ENCODE measurements around the gene SMPD4. TPM values are rescaled to one million over a fixed set of nuclear protein-coding genes. Genes with fewer than 3 reads are reported as not detected.
A peak's percentile ranks its signal among the peaks of the same experiment; 100 is the strongest.
"Not testable (repeated sequence)": the region's sequence is repeated elsewhere in the genome, so short reads cannot be mapped to it uniquely, and the experiment has no call there.

The SMPD4 gene
- total RNA-seq, 1 donor from 2014 or later = 9.5 TPM

GRCh38 chr2:130198343-130198742 is 16.9 kb upstream of the SMPD4 start, which contains the start of gene TUBA3E:
Gene TUBA3E, minus strand, starts transcription at chr2:130198439. Its CDS starts 79 bp downstream, at chr2:130198360.
- DNase-seq (ENCODE audit: low read depth) (no peak), FAIRE-seq (no peak)
- Histone ChIP-seq H3K27me3 (ENCODE audit: control insufficient read depth, insufficient read depth, low read length) (no peaks in the 10 kb centered on the region), H3K36me3 (ENCODE audit: control insufficient read depth, insufficient read depth, low read length) (no peaks in the 10 kb centered on the region), H3K4me3 (ENCODE audit: low read depth, low read length) (no peak within 1 kb of the TSS)
- no peak for TF ChIP-seq CTCF (IDR thresholded peaks at IDR 0.05; ENCODE audit: insufficient read depth, low read length, severe bottlenecking)

- H3K36me3 ChIP-seq (ENCODE audit: control insufficient read depth, insufficient read depth, low read length); FAIRE-seq; DNase-seq (ENCODE audit: low read depth); H3K27me3 ChIP-seq (ENCODE audit: control insufficient read depth, insufficient read depth, low read length); H3K4me3 ChIP-seq (ENCODE audit: low read depth, low read length): not testable (repeated sequence)
Observed at GRCh38 chr2:130196052-130196451, 14.7 kb upstream of the SMPD4 start.

GRCh38 chr2:130195089-130195635 is 13.8 kb upstream of the SMPD4 start:
- H3K27me3 ChIP-seq (ENCODE audit: control insufficient read depth, insufficient read depth, low read length); DNase-seq (ENCODE audit: low read depth); H3K4me3 ChIP-seq (ENCODE audit: low read depth, low read length); FAIRE-seq; H3K36me3 ChIP-seq (ENCODE audit: control insufficient read depth, insufficient read depth, low read length): not testable (repeated sequence)

DNA sequence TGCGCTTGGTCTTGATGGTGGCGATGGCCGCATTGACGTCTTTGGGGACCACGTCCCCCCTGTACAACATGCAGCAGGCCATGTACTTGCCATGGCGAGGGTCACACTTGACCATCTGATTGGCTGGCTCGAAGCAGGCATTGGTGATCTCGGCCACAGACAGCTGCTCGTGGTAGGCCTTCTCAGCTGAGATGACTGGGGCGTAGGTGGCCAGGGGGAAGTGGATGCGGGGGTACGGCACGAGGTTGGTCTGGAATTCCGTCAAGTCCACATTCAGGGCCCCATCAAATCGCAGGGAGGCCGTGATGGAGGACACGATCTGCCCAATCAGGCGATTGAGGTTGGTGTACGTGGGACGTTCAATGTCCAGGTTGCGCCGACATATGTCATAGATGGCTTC is 12.4 kb upstream of the SMPD4 start:
- DNase-seq (ENCODE audit: low read depth); H3K4me3 ChIP-seq (ENCODE audit: low read depth, low read length); FAIRE-seq; H3K36me3 ChIP-seq (ENCODE audit: control insufficient read depth, insufficient read depth, low read length); H3K27me3 ChIP-seq (ENCODE audit: control insufficient read depth, insufficient read depth, low read length): not testable (repeated sequence)

GRCh38 chr2:130192451-130192850 is 11.0 kb upstream of the SMPD4 start:
- not testable (repeated sequence) for FAIRE-seq; DNase-seq (ENCODE audit: low read depth); H3K4me3 ChIP-seq (ENCODE audit: low read depth, low read length); H3K27me3 ChIP-seq (ENCODE audit: control insufficient read depth, insufficient read depth, low read length); H3K36me3 ChIP-seq (ENCODE audit: control insufficient read depth, insufficient read depth, low read length)

DNA sequence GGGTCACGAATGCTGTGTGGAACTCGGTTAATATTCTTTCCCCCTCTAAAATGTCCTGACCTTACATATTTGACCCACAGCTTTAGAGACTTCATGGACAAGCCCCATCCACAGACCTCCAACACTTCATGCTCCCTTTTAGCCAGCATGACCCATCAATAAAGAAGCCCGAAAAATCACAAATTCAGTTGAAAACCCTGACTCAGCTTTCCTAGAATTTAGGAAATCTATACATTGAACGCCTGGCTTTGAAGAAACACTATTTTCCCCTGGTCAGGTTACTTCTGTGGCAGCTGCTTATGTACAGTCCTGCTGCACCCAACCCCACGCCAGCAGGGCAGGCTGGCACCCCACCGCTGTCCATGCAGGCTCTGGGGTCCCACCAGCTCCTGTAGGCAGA is 9.9 kb upstream of the SMPD4 start:
- DNase-seq (ENCODE audit: low read depth); H3K27me3 ChIP-seq (ENCODE audit: control insufficient read depth, insufficient read depth, low read length); H3K36me3 ChIP-seq (ENCODE audit: control insufficient read depth, insufficient read depth, low read length); FAIRE-seq; H3K4me3 ChIP-seq (ENCODE audit: low read depth, low read length): not testable (repeated sequence)

- no peak for FAIRE-seq
- no peak for TF ChIP-seq CTCF (IDR thresholded peaks at IDR 0.05; ENCODE audit: insufficient read depth, low read length, severe bottlenecking)
- peaks cover 4% of the 10 kb centered on the region for H3K36me3 ChIP-seq (ENCODE audit: control insufficient read depth, insufficient read depth, low read length)
- no peaks in the 10 kb centered on the region for H3K27me3 ChIP-seq (ENCODE audit: control insufficient read depth, insufficient read depth, low read length)
- H3K4me3 ChIP-seq (ENCODE audit: low read depth, low read length) = no peak overlapping the region
- no peak for DNase-seq (ENCODE audit: low read depth)
Observed at GRCh38 chr2:130190237-130190636, 8.8 kb upstream of the SMPD4 start.

DNA sequence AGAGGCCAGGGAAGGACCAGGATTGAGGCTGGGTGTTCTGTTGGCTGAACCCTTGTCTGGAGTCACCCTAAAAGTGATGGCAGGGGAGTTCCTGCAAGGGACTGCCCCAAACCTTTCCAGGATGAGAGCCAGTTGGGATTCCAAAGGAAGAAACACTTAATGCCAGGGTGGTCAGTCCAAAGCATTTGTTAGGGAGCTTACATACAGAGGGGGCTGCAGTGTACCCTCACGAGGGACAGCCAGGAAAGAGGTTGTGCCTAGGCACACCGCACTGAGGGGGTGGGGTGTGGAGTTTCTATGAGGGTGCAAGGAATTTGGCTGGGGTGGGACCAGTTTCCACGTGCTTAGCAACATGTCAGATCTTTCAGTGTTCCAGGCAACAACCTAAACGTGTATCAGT is 7.6 kb upstream of the SMPD4 start:
- H3K4me3 ChIP-seq (ENCODE audit: low read depth, low read length); DNase-seq (ENCODE audit: low read depth); H3K27me3 ChIP-seq (ENCODE audit: control insufficient read depth, insufficient read depth, low read length); H3K36me3 ChIP-seq (ENCODE audit: control insufficient read depth, insufficient read depth, low read length); FAIRE-seq: not testable (repeated sequence)

GRCh38 chr2:130187859-130188792 is 6.7 kb upstream of the SMPD4 start:
- H3K4me3 ChIP-seq (ENCODE audit: low read depth, low read length); DNase-seq (ENCODE audit: low read depth); H3K27me3 ChIP-seq (ENCODE audit: control insufficient read depth, insufficient read depth, low read length); H3K36me3 ChIP-seq (ENCODE audit: control insufficient read depth, insufficient read depth, low read length): not testable (repeated sequence)
- peak; percentile 60 for FAIRE-seq

Measured in bronchial epithelial cell (primary cell).